ENCODE results near the gene CD300E. TPM values are rescaled to one million over a fixed set of nuclear protein-coding genes. Genes with fewer than 3 reads are reported as not detected.

The CD300E gene
- total and polyA plus RNA-seq, 5 donors from 2014 or later: 0.06 to 0.08 TPM; not detected in 3

- Mint-ChIP-seq H3K4me3 (no peak overlapping the region), H3K9me3 (no peaks in the 10 kb centered on the region), H3K36me3 (no peaks in the 10 kb centered on the region), H3K4me1 (peaks cover 0 to 2% (median 0%) of the 10 kb centered on the region in 4 donors), H3K27ac (no peak overlapping the region), H3K27me3 (peaks cover 71% of the 10 kb centered on the region)
- no peaks in the 10 kb centered on the region for H3K4me1 ChIP-seq (ENCODE audit: control insufficient read depth, insufficient read depth, low read length, poor library complexity, severe bottlenecking)
- H3K4me3 ChIP-seq (ENCODE audit: low read depth, low read length): no peak overlapping the region
- ATAC-seq (ENCODE audit: low read depth in 2 of 2) (no peak), DNase-seq (no peak)
- H3K36me3 ChIP-seq (ENCODE audit: control insufficient read depth, insufficient read depth, low read length): no peaks in the 10 kb centered on the region
- H3K27me3 ChIP-seq (ENCODE audit: control insufficient read depth, insufficient read depth, low read length): peaks cover 25% of the 10 kb centered on the region
- H3K27ac ChIP-seq (ENCODE audit: insufficient read depth, low read length, poor library complexity, severe bottlenecking): no peak overlapping the region
- H3K9me3 ChIP-seq (ENCODE audit: control insufficient read depth in 2 of 2, low read length in 2 of 2): no peaks in the 10 kb centered on the region
These were observed 28.5 kb upstream of the CD300E start for GRCh38 chr17:74652020-74652419.

- DNase-seq (no peak), ATAC-seq (ENCODE audit: low read depth in 2 of 2) (no peak)
- H3K9me3 ChIP-seq (ENCODE audit: control insufficient read depth in 2 of 2, low read length in 2 of 2): no peaks in the 10 kb centered on the region
- Mint-ChIP-seq H3K4me3 (no peak overlapping the region), H3K36me3 (no peaks in the 10 kb centered on the region), H3K4me1 (no peaks in the 10 kb centered on the region), H3K9me3 (no peaks in the 10 kb centered on the region), H3K27ac (no peak overlapping the region), H3K27me3 (peaks cover 63% of the 10 kb centered on the region)
- H3K27me3 ChIP-seq (ENCODE audit: control insufficient read depth, insufficient read depth, low read length): peaks cover 26% of the 10 kb centered on the region
- no peak overlapping the region for H3K27ac ChIP-seq (ENCODE audit: insufficient read depth, low read length, poor library complexity, severe bottlenecking)
- no peak overlapping the region for H3K4me3 ChIP-seq (ENCODE audit: low read depth, low read length)
- no peaks in the 10 kb centered on the region for H3K36me3 ChIP-seq (ENCODE audit: control insufficient read depth, insufficient read depth, low read length)
- H3K4me1 ChIP-seq (ENCODE audit: control insufficient read depth, insufficient read depth, low read length, poor library complexity, severe bottlenecking): no peaks in the 10 kb centered on the region
These were observed 26.4 kb upstream of the CD300E start for GRCh38 chr17:74649909-74650308.

GRCh38 chr17:74647871-74648672, 24.5 kb upstream of the CD300E start:
- ATAC-seq (ENCODE audit: low read depth in 2 of 2) (no peak), DNase-seq (no peak)
- Histone ChIP-seq H3K36me3 (ENCODE audit: control insufficient read depth, insufficient read depth, low read length) (no peaks in the 10 kb centered on the region), H3K4me1 (ENCODE audit: control insufficient read depth, insufficient read depth, low read length, poor library complexity, severe bottlenecking) (no peaks in the 10 kb centered on the region), H3K27ac (ENCODE audit: insufficient read depth, low read length, poor library complexity, severe bottlenecking) (no peak overlapping the region), H3K9me3 (ENCODE audit: control insufficient read depth in 2 of 2, low read length in 2 of 2) (no peaks in the 10 kb centered on the region), H3K27me3 (ENCODE audit: control insufficient read depth, insufficient read depth, low read length) (peaks cover 25% of the 10 kb centered on the region), H3K4me3 (ENCODE audit: low read depth, low read length) (no peak overlapping the region)
- Mint-ChIP-seq H3K27ac (no peak overlapping the region), H3K4me1 (no peaks in the 10 kb centered on the region), H3K4me3 (no peak overlapping the region), H3K9me3 (no peaks in the 10 kb centered on the region), H3K27me3 (peaks cover 67% of the 10 kb centered on the region), H3K36me3 (no peaks in the 10 kb centered on the region)

GRCh38 chr17:74646231-74646630, 22.7 kb upstream of the CD300E start:
- H3K27ac Mint-ChIP-seq: no peak overlapping the region
- peaks cover 2 to 8% (median 7%) of the 10 kb centered on the region in 4 donors for H3K4me1 Mint-ChIP-seq
- Histone ChIP-seq H3K9me3 (ENCODE audit: control insufficient read depth in 2 of 2, low read length in 2 of 2) (no peaks in the 10 kb centered on the region), H3K27me3 (ENCODE audit: control insufficient read depth, insufficient read depth, low read length) (peaks cover 26% of the 10 kb centered on the region), H3K36me3 (ENCODE audit: control insufficient read depth, insufficient read depth, low read length) (no peaks in the 10 kb centered on the region), H3K4me1 (ENCODE audit: control insufficient read depth, insufficient read depth, low read length, poor library complexity, severe bottlenecking) (no peaks in the 10 kb centered on the region), H3K4me3 (ENCODE audit: low read depth, low read length) (no peak overlapping the region), H3K27ac (ENCODE audit: insufficient read depth, low read length, poor library complexity, severe bottlenecking) (no peak overlapping the region)
- no peaks in the 10 kb centered on the region for H3K36me3 Mint-ChIP-seq
- H3K4me3 Mint-ChIP-seq: no peak overlapping the region
- ATAC-seq (ENCODE audit: low read depth in 2 of 2) (no peak), DNase-seq (peak in 1 of 3 donors; percentile 53)
- H3K9me3 Mint-ChIP-seq: no peaks in the 10 kb centered on the region
- peaks cover 67% of the 10 kb centered on the region for H3K27me3 Mint-ChIP-seq

GRCh38 chr17:74645010-74645409, 21.5 kb upstream of the CD300E start:
- no peaks in the 10 kb centered on the region for H3K9me3 ChIP-seq (ENCODE audit: control insufficient read depth in 2 of 2, low read length in 2 of 2)
- Mint-ChIP-seq H3K27me3 (peaks cover 61% of the 10 kb centered on the region), H3K4me1 (peaks cover 5 to 14% (median 10%) of the 10 kb centered on the region in 4 donors), H3K36me3 (no peaks in the 10 kb centered on the region), H3K4me3 (no peak overlapping the region), H3K9me3 (no peaks in the 10 kb centered on the region), H3K27ac (peak overlapping the region in 1 of 3 donors; percentile 20)
- no peak for ATAC-seq (ENCODE audit: low read depth in 2 of 2)
- no peaks in the 10 kb centered on the region for H3K36me3 ChIP-seq (ENCODE audit: control insufficient read depth, insufficient read depth, low read length)
- no peak overlapping the region for H3K27ac ChIP-seq (ENCODE audit: insufficient read depth, low read length, poor library complexity, severe bottlenecking)
- H3K27me3 ChIP-seq (ENCODE audit: control insufficient read depth, insufficient read depth, low read length): peaks cover 16% of the 10 kb centered on the region
- H3K4me1 ChIP-seq (ENCODE audit: control insufficient read depth, insufficient read depth, low read length, poor library complexity, severe bottlenecking): peaks cover 3% of the 10 kb centered on the region
- DNase-seq: no peak
- H3K4me3 ChIP-seq (ENCODE audit: low read depth, low read length): no peak overlapping the region

- H3K27ac ChIP-seq (ENCODE audit: insufficient read depth, low read length, poor library complexity, severe bottlenecking): no peak overlapping the region
- peaks cover 14% of the 10 kb centered on the region for H3K27me3 ChIP-seq (ENCODE audit: control insufficient read depth, insufficient read depth, low read length)
- peaks cover 9 to 20% (median 16%) of the 10 kb centered on the region in 4 donors for H3K4me1 Mint-ChIP-seq
- no peaks in the 10 kb centered on the region for H3K36me3 Mint-ChIP-seq
- DNase-seq (no peak), ATAC-seq (ENCODE audit: low read depth in 2 of 2) (no peak)
- no peak overlapping the region for H3K4me3 ChIP-seq (ENCODE audit: low read depth, low read length)
- H3K27me3 Mint-ChIP-seq: peaks cover 56% of the 10 kb centered on the region
- no peak overlapping the region for H3K4me3 Mint-ChIP-seq
- H3K9me3 ChIP-seq (ENCODE audit: control insufficient read depth in 2 of 2, low read length in 2 of 2): no peaks in the 10 kb centered on the region
- peaks cover 9% of the 10 kb centered on the region for H3K4me1 ChIP-seq (ENCODE audit: control insufficient read depth, insufficient read depth, low read length, poor library complexity, severe bottlenecking)
- H3K36me3 ChIP-seq (ENCODE audit: control insufficient read depth, insufficient read depth, low read length): no peaks in the 10 kb centered on the region
- H3K27ac Mint-ChIP-seq: no peak overlapping the region
- H3K9me3 Mint-ChIP-seq: no peaks in the 10 kb centered on the region
These were observed 20.9 kb upstream of the CD300E start for GRCh38 chr17:74644419-74644818.

- H3K36me3 Mint-ChIP-seq: no peaks in the 10 kb centered on the region
- no peak overlapping the region for H3K27ac Mint-ChIP-seq
- DNase-seq: no peak
- H3K4me1 Mint-ChIP-seq: peaks cover 10 to 24% (median 18%) of the 10 kb centered on the region in 4 donors
- Histone ChIP-seq H3K27me3 (ENCODE audit: control insufficient read depth, insufficient read depth, low read length) (peaks cover 12% of the 10 kb centered on the region), H3K36me3 (ENCODE audit: control insufficient read depth, insufficient read depth, low read length) (no peaks in the 10 kb centered on the region), H3K27ac (ENCODE audit: insufficient read depth, low read length, poor library complexity, severe bottlenecking) (no peak overlapping the region), H3K9me3 (ENCODE audit: control insufficient read depth in 2 of 2, low read length in 2 of 2) (no peaks in the 10 kb centered on the region), H3K4me3 (ENCODE audit: low read depth, low read length) (no peak overlapping the region), H3K4me1 (ENCODE audit: control insufficient read depth, insufficient read depth, low read length, poor library complexity, severe bottlenecking) (peaks cover 14% of the 10 kb centered on the region)
- no peak for ATAC-seq (ENCODE audit: low read depth in 2 of 2)
- peaks cover 51% of the 10 kb centered on the region for H3K27me3 Mint-ChIP-seq
- no peak overlapping the region for H3K4me3 Mint-ChIP-seq
- H3K9me3 Mint-ChIP-seq: no peaks in the 10 kb centered on the region
These were observed 20.3 kb upstream of the CD300E start for GRCh38 chr17:74643826-74644225.

GRCh38 chr17:74642995-74643394, 19.5 kb upstream of the CD300E start:
- no peak overlapping the region for H3K4me3 ChIP-seq (ENCODE audit: low read depth, low read length)
- no peaks in the 10 kb centered on the region for H3K9me3 ChIP-seq (ENCODE audit: control insufficient read depth in 2 of 2, low read length in 2 of 2)
- no peak for ATAC-seq (ENCODE audit: low read depth in 2 of 2)
- Mint-ChIP-seq H3K36me3 (no peaks in the 10 kb centered on the region), H3K4me1 (peaks cover 10 to 25% (median 19%) of the 10 kb centered on the region in 4 donors), H3K27me3 (peaks cover 56% of the 10 kb centered on the region), H3K9me3 (no peaks in the 10 kb centered on the region), H3K27ac (no peak overlapping the region), H3K4me3 (peak overlapping the region in 1 of 4 donors; percentile 12)
- peaks cover 14% of the 10 kb centered on the region for H3K4me1 ChIP-seq (ENCODE audit: control insufficient read depth, insufficient read depth, low read length, poor library complexity, severe bottlenecking)
- no peak for DNase-seq
- no peaks in the 10 kb centered on the region for H3K36me3 ChIP-seq (ENCODE audit: control insufficient read depth, insufficient read depth, low read length)
- H3K27me3 ChIP-seq (ENCODE audit: control insufficient read depth, insufficient read depth, low read length): peaks cover 12% of the 10 kb centered on the region
- H3K27ac ChIP-seq (ENCODE audit: insufficient read depth, low read length, poor library complexity, severe bottlenecking): no peak overlapping the region
